Pancreas (tissue), 10 donors: Measurements from ENCODE around the gene CACNA1C. TPM values are rescaled to one million over a fixed set of nuclear protein-coding genes. Genes with fewer than 3 reads are reported as not detected.

ENCODE experiments used
- ATAC-seq, 4 donors: fragments of 200-7000 bp; cut with Tn5 transposase; one replicate each; pipeline versions ENCODE4 v1.8.0 to v1.9.1; 2020; ENCODE audit warnings: mild to moderate bottlenecking in 4 of 4, moderate library complexity in 4 of 4
- DNase-seq, 6 donors: peaks; one replicate each; pipeline ENCODE4 v3.0.0-alpha.2; 2020
- FAIRE-seq: peaks from 2 replicates; lab custom pipeline; 2012; peaks lifted over from hg19 to GRCh38; lab: Jason Lieb, UNC
- H3K27ac ChIP-seq, 4 donors: fragments of 200-600 bp; sonication (generic); 1 replicate in 3 of 4; 2 replicates in 1 of 4; pipeline versions ENCODE4 v1.5.0 to v1.8.0; 2020
- H3K27me3 ChIP-seq, 4 donors: fragments of 200-600 bp; one replicate each; pipeline ENCODE4 v1.8.0; 2021
- H3K36me3 ChIP-seq, 3 donors: fragments of 200-600 bp; sonication (generic) in 1 of 3; one replicate each; pipeline versions ENCODE4 v1.5.0 to v1.8.0; 2020 to 2021
- H3K4me1 ChIP-seq, 3 donors: fragments of 200-600 bp; one replicate each; pipeline ENCODE4 v1.8.0; 2021
- H3K4me3 ChIP-seq, 4 donors: fragments of 200-600 bp; sonication (generic) in 2 of 4; one replicate each; pipeline versions ENCODE4 v1.5.0 to v1.8.0; 2020 to 2021
- H3K9me3 ChIP-seq, 4 donors: fragments of 200-600 bp; one replicate each; pipeline ENCODE4 v1.8.0; 2021
- CTCF ChIP-seq, 4 donors: fragments of 200-600 bp; sonication (generic) in 3 of 4; IDR thresholded peaks; one replicate each; pipeline versions ENCODE4 v1.5.0 to v1.8.0; 2021; ENCODE audit warnings: antibody characterized with exemption in 4 of 4
- WGBS, 2 donors: extraction: QIAGEN DNeasy Blood & Tissue Kit; methylation state at CpG; one replicate each; pipeline ENCODE4 v1.1.7; 2013; 5-methylcytosine and 5-hydroxymethylcytosine counted together
- intact Hi-C, 3 donors: fragments of 100-400 bp; cut with DNase I; formaldehyde crosslinking; loops; one replicate each; pipeline versions ENCODE4 v1.11.1 to v1.14.2; 2022
- polyA plus RNA-seq, 2 donors: library from polyadenylated mRNA; stranded (reverse); fragments of 200-250 nt; gene quantifications; one replicate each; pipeline ENCODE4 v1.2.3, GENCODE V29; 2013
- total RNA-seq, 6 donors: library from RNA; stranded (reverse); fragmentation: NEBNext Ultra II Directional in 4 of 6; extraction: Animal tissue kit (Norgen Biotek cat#: 25700) in 4 of 6; gene quantifications; one replicate each; pipeline versions ENCODE4 v1.2.1 to v1.2.4, GENCODE V29; 2021 to 2023
- donor health status: healthy with polysubstance abuse.
- donor health status: DM: no; HTN: no; CAD: no; lungs with moderate emphysema.
- donor health status: DM: no; HTN: no; CAD: no.
- donor health status: control.
- donor health status: control.
- donor health status: Bipolar disorder and iron deficiency.
- donor health status: DM: yes; HTN: yes; CAD: no.
- donor health status: DM: no; HTN: no; CAD: no.
- donor health status: DM: no; HTN: no; CAD: no.
- donor health status: DM: yes; HTN: yes; CAD: no.

The CACNA1C gene
- total and polyA plus RNA-seq, 8 donors = 1.2 to 3.8 (median 2.3) TPM

GRCh38 chr12:2034633-2035430 lies 18.0 kb upstream of the CACNA1C start:
- DNase-seq (peak; percentile 74 to 99 (median 88)), FAIRE-seq (no peak), ATAC-seq (peak; percentile 99 to 100 (median 99))
- WGBS, 2 donors = 10 to 13% methylated on average over 44 to 47 of the region's 47 CpGs
- H3K27ac ChIP-seq = no peak overlapping the region
- intact Hi-C loops = loop anchor here in 1 of 3 donors (10.0 kb wide), 1 partner anchor 230 kb away; no protein-coding TSS in a partner anchor
- H3K4me1 ChIP-seq = no peaks in the 10 kb centered on the region
- no peaks in the 10 kb centered on the region for H3K27me3 ChIP-seq
- no peaks in the 10 kb centered on the region for H3K36me3 ChIP-seq
- TF ChIP-seq CTCF (IDR thresholded peaks at IDR 0.05) = peak; percentile 93 to 97 (median 96)
- no peaks in the 10 kb centered on the region for H3K9me3 ChIP-seq
- H3K4me3 ChIP-seq = peak overlapping the region in 2 of 4 donors; percentile 3 to 39

GRCh38 chr12:2035431-2036055 lies 17.2 kb upstream of the CACNA1C start:
- H3K9me3 ChIP-seq = no peaks in the 10 kb centered on the region
- H3K4me1 ChIP-seq = no peaks in the 10 kb centered on the region
- WGBS, 2 donors = 63 to 66% methylated on average over 15 of the region's 15 CpGs
- FAIRE-seq (no peak), ATAC-seq (peak in 3 of 4 donors; percentile 7 to 13 (median 8)), DNase-seq (no peak)
- H3K4me3 ChIP-seq = peak overlapping the region in 2 of 4 donors; percentile 3 to 39
- no peaks in the 10 kb centered on the region for H3K36me3 ChIP-seq
- intact Hi-C loops = loop anchor here in 1 of 3 donors (10.0 kb wide), 1 partner anchor 231 kb away; no protein-coding TSS in a partner anchor
- H3K27ac ChIP-seq = no peak overlapping the region
- TF ChIP-seq CTCF (IDR thresholded peaks at IDR 0.05) = no peak
- H3K27me3 ChIP-seq = no peaks in the 10 kb centered on the region

- ATAC-seq = no peak
- FAIRE-seq = no peak
- intact Hi-C loops = loop anchor here in 1 of 3 donors (10.0 kb wide), 1 partner anchor 234 kb away; no protein-coding TSS in a partner anchor
- Histone ChIP-seq H3K4me3 (no peak overlapping the region), H3K27me3 (no peaks in the 10 kb centered on the region), H3K4me1 (no peaks in the 10 kb centered on the region), H3K36me3 (no peaks in the 10 kb centered on the region), H3K9me3 (no peaks in the 10 kb centered on the region), H3K27ac (no peak overlapping the region)
- no peak for DNase-seq
- no peak for TF ChIP-seq CTCF (IDR thresholded peaks at IDR 0.05)
Observed at GRCh38 chr12:2039034-2039433, 13.8 kb upstream of the CACNA1C start.

GRCh38 chr12:2043054-2043453 lies 9.7 kb upstream of the CACNA1C start:
- no peaks in the 10 kb centered on the region for H3K4me1 ChIP-seq
- H3K27me3 ChIP-seq = no peaks in the 10 kb centered on the region
- no peaks in the 10 kb centered on the region for H3K9me3 ChIP-seq
- no peak overlapping the region for H3K4me3 ChIP-seq
- FAIRE-seq (no peak), DNase-seq (no peak), ATAC-seq (no peak)
- no peak overlapping the region for H3K27ac ChIP-seq
- 85 to 86% methylated on average over 2 of the region's 2 CpGs for WGBS, 2 donors
- intact Hi-C loops = no loop called here
- no peaks in the 10 kb centered on the region for H3K36me3 ChIP-seq
- TF ChIP-seq CTCF (IDR thresholded peaks at IDR 0.05) = no peak
